Liver (tissue), 9 donors: ENCODE data around the gene EFCAB11. TPM values are rescaled to one million over a fixed set of nuclear protein-coding genes. Genes with fewer than 3 reads are reported as not detected.

ENCODE experiments used
- DNase-seq: peaks from one replicate; pipeline ENCODE4 v3.0.0-alpha.2; 2017; ENCODE audit warnings: low spot score
- H3K27ac ChIP-seq, 2 donors: one replicate each; pipeline ENCODE4 v1.7.0; 2013; ENCODE audit warnings: inconsistent platforms in 2 of 2, low read length in 2 of 2, control low read depth in 1 of 2, low read depth in 1 of 2, mild to moderate bottlenecking in 1 of 2
- H3K27me3 ChIP-seq, 4 donors: one replicate each; pipeline versions ENCODE4 v1.6.1 to v1.7.0; 2013; ENCODE audit warnings: low read length in 3 of 4, inconsistent platforms in 1 of 4, mild to moderate bottlenecking in 1 of 4, moderate library complexity in 1 of 4; ENCODE audit not compliant: control insufficient read depth in 4 of 4, insufficient read depth in 4 of 4
- H3K36me3 ChIP-seq, 4 donors: one replicate each; pipeline versions ENCODE4 v1.6.1 to v1.7.0; 2013; ENCODE audit warnings: low read length in 3 of 4, mild to moderate bottlenecking in 3 of 4, low read depth in 1 of 4, moderate library complexity in 1 of 4; ENCODE audit not compliant: control insufficient read depth in 4 of 4, insufficient read depth in 3 of 4
- H3K4me1 ChIP-seq, 4 donors: one replicate each; pipeline versions ENCODE4 v1.6.1 to v1.7.0; 2013; ENCODE audit warnings: low read length in 3 of 4, mild to moderate bottlenecking in 3 of 4, moderate library complexity in 1 of 4; ENCODE audit not compliant: control insufficient read depth in 4 of 4, insufficient read depth in 4 of 4
- H3K4me3 ChIP-seq, 3 donors: one replicate each; pipeline versions ENCODE4 v1.6.1 to v1.7.0; 2013; ENCODE audit warnings: low read length in 3 of 3, control low read depth in 1 of 3, low read depth in 1 of 3, mild to moderate bottlenecking in 1 of 3
- H3K9ac ChIP-seq, 2 donors: one replicate each; pipeline ENCODE4 v1.7.0; 2013; ENCODE audit warnings: low read length in 2 of 2, mild to moderate bottlenecking in 2 of 2, moderate library complexity in 2 of 2, control low read depth in 1 of 2, low read depth in 1 of 2
- H3K9me3 ChIP-seq, 4 donors: one replicate each; pipeline versions ENCODE4 v1.6.1 to v1.7.0; 2013; ENCODE audit warnings: low read length in 3 of 4; ENCODE audit not compliant: control insufficient read depth in 4 of 4
- ATF3 ChIP-seq: IDR thresholded peaks from 2 replicates; pipeline ENCODE4 v1.6.1; 2016; ENCODE audit warnings: antibody characterized with exemption
- EGR1 ChIP-seq, 2 donors: IDR thresholded peaks; 2 replicates each; pipeline ENCODE4 v1.6.1; 2016 to 2018; ENCODE audit warnings: antibody characterized with exemption in 2 of 2, low read depth in 2 of 2
- FOXA1 ChIP-seq: IDR thresholded peaks from 2 replicates; pipeline ENCODE4 v1.6.1; 2016; ENCODE audit warnings: antibody characterized with exemption
- FOXA2 ChIP-seq: IDR thresholded peaks from 2 replicates; pipeline ENCODE4 v1.6.1; 2016; ENCODE audit warnings: antibody characterized with exemption
- GABPA ChIP-seq, 2 donors: IDR thresholded peaks in 1 of 2; conservative IDR thresholded peaks in 1 of 2; 2 replicates each; pipeline ENCODE4 v1.6.1; 2016; ENCODE audit warnings: antibody characterized with exemption in 2 of 2, mild to moderate bottlenecking in 1 of 2, moderate library complexity in 1 of 2
- HNF4A ChIP-seq, 2 donors: conservative IDR thresholded peaks; 2 replicates each; pipeline ENCODE4 v1.6.1; 2016; ENCODE audit warnings: antibody characterized with exemption in 2 of 2, mild to moderate bottlenecking in 2 of 2
- HNF4G ChIP-seq: IDR thresholded peaks from 2 replicates; pipeline ENCODE4 v1.6.1; 2016; ENCODE audit warnings: antibody characterized with exemption
- JUND ChIP-seq, 2 donors: IDR thresholded peaks; 2 replicates each; pipeline ENCODE4 v1.6.1; 2016; ENCODE audit warnings: antibody characterized with exemption in 2 of 2
- MAX ChIP-seq: IDR thresholded peaks from 2 replicates; pipeline ENCODE4 v1.6.1; 2016; ENCODE audit warnings: antibody characterized with exemption
- NR2F2 ChIP-seq: IDR thresholded peaks from 2 replicates; pipeline ENCODE4 v1.6.1; 2016; ENCODE audit warnings: antibody characterized with exemption
- RAD21 ChIP-seq, 2 donors: IDR thresholded peaks; 2 replicates each; pipeline ENCODE4 v1.6.1; 2016; ENCODE audit warnings: antibody characterized with exemption in 2 of 2, mild to moderate bottlenecking in 2 of 2
- REST ChIP-seq: IDR thresholded peaks from 2 replicates; pipeline ENCODE4 v1.6.1; 2016; ENCODE audit warnings: antibody characterized with exemption, mild to moderate bottlenecking
- RXRA ChIP-seq, 2 donors: IDR thresholded peaks; 2 replicates each; pipeline ENCODE4 v1.6.1; 2017 to 2018; ENCODE audit warnings: antibody characterized with exemption in 2 of 2, mild to moderate bottlenecking in 1 of 2
- SP1 ChIP-seq: IDR thresholded peaks from 2 replicates; pipeline ENCODE4 v1.6.1; 2018; ENCODE audit warnings: antibody characterized with exemption, mild to moderate bottlenecking
- TAF1 ChIP-seq: conservative IDR thresholded peaks from 2 replicates; pipeline ENCODE4 v1.6.1; 2016; ENCODE audit warnings: antibody characterized with exemption, mild to moderate bottlenecking
- YY1 ChIP-seq: IDR thresholded peaks from 2 replicates; pipeline ENCODE4 v1.6.1; 2016; ENCODE audit warnings: antibody characterized with exemption, mild to moderate bottlenecking
- WGBS: extraction: QIAGEN DNeasy Blood & Tissue Kit; methylation state at CpG from one replicate; pipeline ENCODE4 v1.1.7; 2013; 5-methylcytosine and 5-hydroxymethylcytosine counted together
- polyA plus RNA-seq, 2 donors: library from polyadenylated mRNA; stranded (reverse) in 1 of 2; unstranded in 1 of 2; fragments of 200-250 nt in 1 of 2; fragments of >200 nt in 1 of 2; fragmentation: Nextera tagmentation in 1 of 2; extraction: Ambion mirVana in 1 of 2; gene quantifications; one replicate each; pipeline versions ENCODE4 v1.2.1 to v1.2.3, GENCODE V29; 2013 to 2015
- total RNA-seq, 2 donors: library from RNA; depleted of rRNA; stranded (reverse); fragments of >200 nt; gene quantifications; one replicate each; pipeline ENCODE4 v1.2.3, GENCODE V29; 2014
- TF ChIP-seq, protein P1 (sequence below): fragments of 150-350 bp; IDR thresholded peaks from 2 replicates; pipeline ENCODE4 v1.5.1; 2017; ENCODE audit warnings: improper control_type of control experiment, low read depth, low read length; ENCODE audit not compliant: missing input control
- donor health status: healthy.
- donor health status: healthy.
- donor health status: healthy.
- donor health status: healthy.
- donor health status: healthy.

Gene EFCAB11
- total and polyA plus RNA-seq, 4 donors = 2.1 to 4.7 (median 3.4) TPM

DNA sequence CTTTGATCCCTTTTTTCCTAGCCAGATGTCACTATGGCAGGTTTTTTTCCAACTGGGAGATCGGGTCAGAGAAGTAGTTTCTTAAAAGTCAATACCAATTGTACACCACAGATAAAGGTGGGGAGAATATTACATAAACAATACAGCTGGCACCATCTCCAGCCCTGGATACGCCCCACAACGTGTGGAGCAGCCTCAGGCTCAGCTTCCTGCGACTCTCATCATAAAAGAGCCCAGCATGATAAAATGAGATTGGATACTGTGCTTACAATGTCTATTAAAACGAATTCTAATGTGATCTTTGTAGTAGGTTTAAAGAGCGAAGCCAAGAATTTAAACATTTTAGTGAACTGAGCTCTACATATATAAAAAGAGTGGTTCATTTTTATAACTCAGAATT is 21.5 kb downstream of the EFCAB11 start:
- no peak for TF ChIP-seq MAX
- no peak for TF ChIP-seq ATF3
- TF ChIP-seq EGR1 (IDR thresholded peaks at IDR 0.05; ENCODE audit: low read depth in 2 of 2) = no peak
- no peak for TF ChIP-seq NR2F2
- TF ChIP-seq FOXA2 = no peak
- no peak for TF ChIP-seq JUND (IDR thresholded peaks at IDR 0.05)
- no peak for TF ChIP-seq TAF1
- TF ChIP-seq RXRA (IDR thresholded peaks at IDR 0.05) = no peak
- no peak for TF ChIP-seq REST
- TF ChIP-seq FOXA1 = no peak
- no peak for TF ChIP-seq YY1
- TF ChIP-seq HNF4A (conservative IDR thresholded peaks at IDR 0.05) = no peak
- no peak for TF ChIP-seq RAD21 (IDR thresholded peaks at IDR 0.05)
- TF ChIP-seq, protein P1, sequence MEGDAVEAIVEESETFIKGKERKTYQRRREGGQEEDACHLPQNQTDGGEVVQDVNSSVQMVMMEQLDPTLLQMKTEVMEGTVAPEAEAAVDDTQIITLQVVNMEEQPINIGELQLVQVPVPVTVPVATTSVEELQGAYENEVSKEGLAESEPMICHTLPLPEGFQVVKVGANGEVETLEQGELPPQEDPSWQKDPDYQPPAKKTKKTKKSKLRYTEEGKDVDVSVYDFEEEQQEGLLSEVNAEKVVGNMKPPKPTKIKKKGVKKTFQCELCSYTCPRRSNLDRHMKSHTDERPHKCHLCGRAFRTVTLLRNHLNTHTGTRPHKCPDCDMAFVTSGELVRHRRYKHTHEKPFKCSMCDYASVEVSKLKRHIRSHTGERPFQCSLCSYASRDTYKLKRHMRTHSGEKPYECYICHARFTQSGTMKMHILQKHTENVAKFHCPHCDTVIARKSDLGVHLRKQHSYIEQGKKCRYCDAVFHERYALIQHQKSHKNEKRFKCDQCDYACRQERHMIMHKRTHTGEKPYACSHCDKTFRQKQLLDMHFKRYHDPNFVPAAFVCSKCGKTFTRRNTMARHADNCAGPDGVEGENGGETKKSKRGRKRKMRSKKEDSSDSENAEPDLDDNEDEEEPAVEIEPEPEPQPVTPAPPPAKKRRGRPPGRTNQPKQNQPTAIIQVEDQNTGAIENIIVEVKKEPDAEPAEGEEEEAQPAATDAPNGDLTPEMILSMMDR = no peak
- TF ChIP-seq SP1 = no peak
- TF ChIP-seq GABPA (IDR thresholded peaks at IDR 0.05 in 1 of 2, conservative IDR thresholded peaks at IDR 0.05 in 1 of 2) = no peak
- no peak for TF ChIP-seq HNF4G
- no peaks in the 10 kb centered on the region for H3K9me3 ChIP-seq
- H3K36me3 ChIP-seq = peaks cover 0 to 2% (median 0%) of the 10 kb centered on the region in 4 donors
- no peaks in the 10 kb centered on the region for H3K4me1 ChIP-seq
- H3K4me3 ChIP-seq = no peak overlapping the region
- H3K27me3 ChIP-seq = no peaks in the 10 kb centered on the region
- no peak overlapping the region for H3K9ac ChIP-seq
- DNase-seq = no peak
- no peak overlapping the region for H3K27ac ChIP-seq
- 82% methylated on average over 6 of the region's 6 CpGs for WGBS

- no peak overlapping the region for H3K9ac ChIP-seq
- H3K4me1 ChIP-seq = peaks cover 0 to 12% (median 6%) of the 10 kb centered on the region in 4 donors
- DNase-seq = no peak
- H3K27me3 ChIP-seq = no peaks in the 10 kb centered on the region
- peaks cover 0 to 2% (median 0%) of the 10 kb centered on the region in 4 donors for H3K36me3 ChIP-seq
- H3K27ac ChIP-seq = no peak overlapping the region
- H3K4me3 ChIP-seq = no peak overlapping the region
- no peaks in the 10 kb centered on the region for H3K9me3 ChIP-seq
- 84% methylated on average over 13 of the region's 13 CpGs for WGBS
- TF ChIP-seq ATF3 (no peak), SP1 (no peak), FOXA2 (no peak), HNF4G (no peak), GABPA (IDR thresholded peaks at IDR 0.05 in 1 of 2, conservative IDR thresholded peaks at IDR 0.05 in 1 of 2) (no peak), REST (no peak), NR2F2 (no peak), FOXA1 (no peak), RXRA (IDR thresholded peaks at IDR 0.05) (no peak), RAD21 (IDR thresholded peaks at IDR 0.05) (no peak), HNF4A (conservative IDR thresholded peaks at IDR 0.05) (no peak), MAX (no peak), JUND (IDR thresholded peaks at IDR 0.05) (no peak), EGR1 (IDR thresholded peaks at IDR 0.05; ENCODE audit: low read depth in 2 of 2) (no peak), YY1 (no peak), TAF1 (no peak)
- TF ChIP-seq, protein P1 = no peak
Observed at GRCh38 chr14:89927186-89927865, 27.2 kb downstream of the EFCAB11 start.
